Activated CD8-positive, alpha-beta memory T cell treated with anti-CD3 and anti-CD28 coated beads for 24 hours (primary cell): ENCODE data around the gene MPO.

ENCODE experiments used
- DNase-seq: peaks from one replicate; pipeline ENCODE4 v3.0.0-alpha.2; 2020

The MPO gene

GRCh38 chr17:58319173-58320162 lies 38.7 kb upstream of the MPO start:
- DNase-seq = no peak

- DNase-seq = no peak
These were observed 38.0 kb upstream of the MPO start for GRCh38 chr17:58318627-58319172.

DNA sequence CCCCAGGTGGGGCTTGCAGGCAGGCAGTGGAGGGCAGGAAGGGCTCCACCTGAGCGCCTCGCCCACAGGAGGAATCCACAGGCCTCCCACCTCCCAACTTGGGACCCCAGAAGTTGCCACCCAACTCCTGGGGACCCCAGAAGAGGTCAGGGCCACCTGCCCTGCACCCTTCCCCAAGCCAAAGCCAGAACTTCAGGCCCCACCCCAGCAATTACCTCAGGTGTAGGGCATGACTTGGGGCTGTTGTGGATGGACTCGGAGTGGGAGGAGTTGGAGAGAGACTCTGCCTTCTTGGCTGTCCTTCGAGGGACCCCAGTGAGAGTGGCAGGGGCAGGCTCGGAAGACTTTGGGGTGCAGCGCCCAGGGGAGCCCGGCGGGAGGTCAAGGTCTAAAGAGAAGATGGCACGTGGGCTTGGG lies 37.3 kb upstream of the MPO start:
- no peak for DNase-seq

- DNase-seq = peak; percentile 85
These were observed 36.8 kb upstream of the MPO start for GRCh38 chr17:58317421-58318064.

DNA sequence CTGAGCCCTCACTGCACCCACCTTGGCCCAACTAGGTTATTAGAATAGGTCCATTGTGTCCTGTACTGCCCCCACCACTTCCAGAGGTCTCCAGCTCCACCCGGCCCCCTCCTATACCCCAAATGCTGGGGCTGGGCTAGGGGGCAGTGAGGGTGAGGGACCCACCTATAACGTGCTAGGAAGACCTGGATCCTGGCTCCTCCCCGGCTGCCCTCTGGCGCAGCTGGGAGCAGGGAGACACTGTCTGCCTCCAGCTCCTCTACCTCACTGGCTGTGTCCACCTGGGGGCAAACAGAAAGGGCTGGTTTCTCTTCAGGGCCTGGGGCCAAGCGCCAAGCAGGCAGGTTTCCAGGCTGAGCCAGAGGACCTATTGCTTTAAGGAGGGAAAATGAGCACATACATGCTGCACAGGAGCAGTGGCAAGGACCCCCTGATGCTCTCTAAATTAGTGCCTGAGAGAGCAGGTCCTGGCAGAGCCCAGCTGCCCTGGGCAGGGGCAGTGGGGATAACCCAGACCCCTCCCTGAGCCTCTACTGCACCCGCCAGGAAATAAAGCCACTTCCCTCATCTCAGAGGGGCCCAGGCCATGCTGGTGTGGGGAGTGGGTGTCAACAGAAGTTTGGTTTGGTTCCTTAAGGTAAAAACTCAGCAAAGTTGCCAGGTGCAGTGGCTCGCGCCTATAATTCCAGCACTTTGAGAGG lies 35.7 kb upstream of the MPO start:
- DNase-seq = peak; percentile 53

DNA sequence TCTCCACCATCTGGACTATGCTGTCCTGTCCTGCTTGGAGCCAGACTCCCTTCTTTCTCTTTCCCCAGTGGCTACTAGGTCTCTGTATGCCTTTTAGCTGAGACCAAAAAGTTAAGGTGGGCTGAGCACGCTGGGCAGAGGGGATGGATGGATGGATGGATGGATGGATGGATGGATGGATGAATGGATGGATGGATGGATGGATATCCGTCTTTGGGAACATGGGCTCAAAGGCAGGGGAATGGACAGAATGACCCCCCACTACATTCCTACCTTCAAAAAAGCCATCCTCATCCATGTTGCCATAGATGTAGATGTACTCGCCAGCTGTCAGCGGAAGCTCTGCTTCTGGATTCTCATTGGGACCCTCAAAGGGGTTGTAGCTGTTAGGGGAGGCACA lies 35.0 kb upstream of the MPO start:
- no peak for DNase-seq

GRCh38 chr17:58315281-58315711 lies 34.6 kb upstream of the MPO start:
- DNase-seq = peak; percentile 51

DNA sequence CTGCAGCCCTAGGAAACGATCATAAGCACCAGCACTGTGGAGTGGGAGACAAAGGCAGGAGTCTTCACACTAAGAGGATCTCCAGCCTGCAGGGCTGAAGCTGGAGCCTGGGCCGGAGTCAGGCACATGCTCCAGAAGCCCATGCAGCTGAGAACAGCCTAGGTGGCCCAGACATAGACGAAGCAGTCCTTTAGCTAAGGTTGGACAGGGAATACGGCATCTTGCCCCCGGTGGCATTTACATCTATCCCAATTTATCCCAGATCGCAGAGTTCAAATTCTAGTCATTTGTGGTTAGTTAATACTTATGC lies 33.9 kb upstream of the MPO start:
- DNase-seq = no peak

DNA sequence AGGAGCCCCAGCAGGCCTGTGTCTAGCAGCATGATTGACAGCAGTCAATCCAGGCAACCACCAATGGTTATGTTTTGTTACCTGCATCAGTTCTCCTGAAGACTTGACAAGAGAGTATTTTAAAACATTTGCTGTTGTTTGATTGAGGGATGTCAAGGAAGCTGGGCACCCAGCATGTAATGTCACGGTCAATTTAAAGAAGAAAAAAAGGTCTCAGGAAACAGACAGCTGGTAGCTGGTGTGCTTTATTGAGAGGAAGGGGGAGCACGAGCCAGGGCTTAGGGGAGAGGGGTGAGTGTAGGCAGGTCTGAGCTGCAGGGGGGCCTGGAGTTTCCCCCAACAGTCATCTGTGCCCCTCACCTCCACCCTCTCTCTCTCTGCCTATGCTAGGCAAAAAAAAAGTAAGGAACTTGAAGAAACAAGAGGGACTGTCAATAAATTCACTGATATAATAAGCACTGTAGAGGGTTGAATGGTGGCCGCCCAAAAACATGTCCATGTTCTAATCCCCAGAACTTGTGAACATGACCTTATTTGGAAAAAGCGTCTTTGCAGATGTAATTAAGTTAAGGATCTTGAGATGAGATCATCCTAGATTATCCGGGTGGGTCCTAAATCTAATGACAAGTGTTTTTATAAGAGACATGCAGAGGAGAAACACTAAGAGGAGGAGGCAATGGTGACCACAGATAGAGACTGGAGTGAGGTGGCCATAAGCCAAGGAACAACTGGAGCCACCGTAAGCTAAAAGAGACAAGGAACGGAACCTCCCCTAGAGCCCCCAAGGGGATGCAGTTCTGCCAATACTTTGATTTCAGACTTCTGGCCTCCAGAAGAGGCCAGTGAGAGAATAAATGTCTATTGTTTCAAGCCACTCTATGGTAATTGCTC lies 33.3 kb upstream of the MPO start:
- no peak for DNase-seq

DNA sequence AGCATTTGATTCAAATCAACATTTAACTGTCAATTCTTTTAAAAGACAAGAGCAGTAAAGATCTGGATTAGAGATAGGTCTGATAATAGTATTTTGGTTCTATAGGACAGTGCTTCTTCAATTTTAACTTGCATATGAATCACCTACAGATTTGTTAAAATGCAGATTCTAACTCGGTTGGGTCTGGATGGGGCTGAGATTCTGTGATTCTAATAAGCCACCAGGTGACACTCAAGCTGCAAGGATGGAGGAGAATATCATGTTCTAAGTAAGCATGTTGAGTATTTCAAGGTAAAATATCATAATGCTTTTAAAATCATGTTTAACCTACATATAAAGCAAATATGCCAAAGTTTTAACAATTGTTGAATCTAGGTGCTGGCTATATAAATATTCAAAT lies 32.1 kb upstream of the MPO start:
- no peak for DNase-seq

GRCh38 chr17:58312021-58312630 lies 31.4 kb upstream of the MPO start:
- no peak for DNase-seq

- DNase-seq = peak; percentile 52
These were observed 30.7 kb upstream of the MPO start for GRCh38 chr17:58311429-58311894.

DNA sequence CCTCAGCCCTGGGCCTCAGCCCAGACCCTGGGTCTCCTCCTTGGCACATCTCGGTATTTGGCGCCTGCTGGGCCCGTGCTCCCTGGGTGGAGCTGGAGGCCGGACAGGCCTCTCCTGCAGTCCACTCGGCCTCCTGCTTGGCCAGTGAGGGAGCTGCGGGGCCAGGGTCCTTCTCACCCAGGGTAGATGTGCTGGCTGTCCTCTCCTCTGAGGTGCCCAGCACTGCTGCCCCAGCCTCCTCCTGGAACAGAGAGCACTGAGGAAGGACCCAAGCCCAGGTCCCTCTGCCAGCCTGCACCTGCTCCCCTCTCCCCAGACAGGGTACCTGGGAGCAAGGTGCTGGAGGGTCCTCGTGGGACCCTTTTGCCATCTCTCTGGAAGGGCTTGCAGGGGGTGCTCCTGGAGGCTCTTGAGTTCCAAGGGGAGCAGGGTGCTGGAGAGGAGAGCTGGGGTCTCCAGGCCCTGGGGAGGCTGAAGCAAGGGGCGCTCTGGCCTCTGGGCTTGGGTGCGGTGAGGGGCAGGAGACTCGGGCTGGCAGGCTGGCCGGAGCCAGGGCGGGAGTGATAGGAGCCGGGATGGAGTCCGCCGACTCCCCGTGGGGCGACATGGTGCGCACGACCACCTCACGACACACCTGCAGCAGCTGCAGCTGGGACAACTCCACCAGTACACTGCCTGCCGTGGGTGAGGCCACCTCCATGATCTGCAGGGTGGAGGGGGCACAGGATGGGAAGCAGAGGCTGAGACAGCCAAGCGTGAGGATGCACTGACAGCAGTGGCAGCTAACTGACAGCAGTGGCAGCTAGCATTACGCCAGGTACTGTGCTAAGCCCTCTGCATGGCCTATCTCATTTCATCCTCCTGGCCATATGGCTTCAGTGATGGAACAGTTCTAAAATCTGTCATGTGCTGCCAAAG lies 30.0 kb upstream of the MPO start:
- DNase-seq = peak; percentile 50

DNA sequence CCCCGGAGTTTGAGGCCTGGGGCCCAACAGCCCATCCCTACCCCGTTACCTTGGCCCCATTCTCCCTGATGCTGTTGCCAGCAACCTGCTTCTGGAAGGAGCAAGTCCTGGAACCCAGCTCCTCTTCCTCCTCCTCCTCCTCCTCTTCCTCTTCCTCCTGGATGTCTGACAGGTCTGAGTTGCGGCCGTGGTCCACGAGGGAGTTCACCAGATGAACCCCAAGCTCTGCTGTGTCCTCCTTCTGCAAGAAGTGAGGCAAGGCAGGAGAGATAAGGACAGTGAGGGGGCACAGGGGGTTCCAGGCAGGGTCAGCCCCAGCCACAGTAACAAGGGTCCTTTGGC lies 29.2 kb upstream of the MPO start:
- peak; percentile 33 for DNase-seq

GRCh38 chr17:58308985-58309917 lies 28.5 kb upstream of the MPO start:
- DNase-seq = peak; percentile 43

DNA sequence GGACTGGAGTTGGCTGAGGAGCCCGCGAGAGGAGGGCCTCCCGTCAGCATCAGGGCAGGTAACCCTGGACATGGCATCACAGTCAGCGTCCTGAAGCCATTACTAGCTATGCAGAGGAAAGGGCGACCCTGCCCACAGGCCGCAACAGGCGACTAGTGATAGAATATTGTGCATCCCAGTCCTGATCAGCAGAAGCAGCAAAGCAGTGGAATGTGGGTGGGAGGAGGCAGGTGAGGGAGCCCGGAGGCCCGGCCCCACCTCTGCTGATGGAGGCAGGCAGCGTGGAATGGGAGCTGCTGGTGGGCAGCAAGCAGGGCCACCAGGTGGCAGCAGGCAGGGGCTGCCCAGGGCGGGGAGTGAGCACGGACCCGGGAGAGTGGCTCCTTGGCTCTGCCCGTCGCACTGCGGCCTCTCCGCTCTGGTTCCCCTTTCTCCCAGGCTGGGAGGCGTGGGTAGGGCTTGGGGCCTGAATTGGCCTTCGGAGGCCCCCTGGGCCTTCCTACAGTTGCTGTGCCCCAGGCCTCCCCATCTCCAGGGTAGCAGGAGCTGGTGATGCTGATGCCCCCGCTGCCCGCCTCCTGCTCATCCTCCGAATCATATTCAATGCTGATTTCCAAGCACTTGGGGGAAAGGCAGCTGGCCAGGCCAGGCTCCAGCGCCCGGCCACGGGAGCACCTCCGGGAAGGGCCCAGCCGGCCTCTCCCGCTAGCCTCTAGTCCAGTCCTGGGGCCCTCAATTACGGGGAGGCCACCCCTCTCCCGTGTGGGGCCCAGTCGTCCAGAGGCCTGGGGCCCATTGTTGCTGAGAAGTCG lies 27.6 kb upstream of the MPO start:
- peak; percentile 55 for DNase-seq

- peak; percentile 48 for DNase-seq
These were observed 26.9 kb upstream of the MPO start for GRCh38 chr17:58307468-58308172.
